Activated CD4-positive, CD25-positive, alpha-beta regulatory T cell (primary cell): ENCODE measurements around the gene CDK5R1.

ENCODE experiments used
- DNase-seq, 4 experiments: peaks; one replicate each; lab custom pipeline; 2025; lab: John Stamatoyannopoulos, UW

Gene CDK5R1

DNA sequence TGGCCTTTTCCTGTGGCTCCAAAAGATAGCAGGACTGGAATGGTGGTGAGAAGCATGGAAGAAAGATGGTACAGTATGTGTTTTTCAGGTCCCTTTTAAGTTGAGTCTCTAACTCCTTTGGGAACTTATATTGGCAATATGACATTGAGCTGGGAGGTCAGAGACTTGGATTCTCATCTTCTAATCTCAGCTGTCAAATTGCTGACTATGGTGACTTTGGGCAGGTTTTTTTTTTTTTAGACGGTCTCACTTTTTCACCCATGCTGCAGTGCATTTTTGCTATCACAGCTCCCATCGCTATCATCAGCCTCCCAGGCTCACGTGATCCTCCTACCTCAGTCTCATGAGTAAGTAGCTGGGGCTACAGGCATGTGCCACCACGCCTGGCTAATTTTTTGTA lies 15.1 kb upstream of the CDK5R1 start:
- no peak for DNase-seq

DNA sequence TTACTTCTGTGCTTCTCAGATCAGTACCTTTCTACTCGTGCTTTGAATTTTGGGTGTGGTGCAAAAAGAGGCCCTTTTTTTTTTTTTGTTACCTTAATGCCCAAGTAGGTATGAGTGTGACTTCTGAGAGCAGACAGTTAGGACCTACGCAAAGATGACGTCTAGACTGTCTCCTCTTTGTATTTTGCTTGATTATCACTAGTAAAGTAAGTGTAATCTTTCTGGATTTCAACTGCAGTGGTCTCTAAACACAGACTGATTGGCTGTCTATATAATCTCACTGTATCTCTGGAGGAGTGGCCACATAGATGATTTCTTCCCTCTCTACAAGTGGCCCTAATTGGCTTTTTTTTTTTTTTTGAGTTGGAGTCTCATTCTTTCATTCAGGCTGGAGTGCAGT lies 11.5 kb upstream of the CDK5R1 start:
- DNase-seq: no peak

- DNase-seq: no peak
These were observed 9.6 kb upstream of the CDK5R1 start for GRCh38 chr17:32477220-32477619.

- no peak for DNase-seq
These were observed 7.6 kb upstream of the CDK5R1 start for GRCh38 chr17:32479074-32479617.

- DNase-seq: no peak
These were observed 5.6 kb upstream of the CDK5R1 start for GRCh38 chr17:32481193-32481592.

- no peak for DNase-seq
These were observed 4.0 kb upstream of the CDK5R1 start for GRCh38 chr17:32482568-32483320.

GRCh38 chr17:32483451-32484019 lies 3.3 kb upstream of the CDK5R1 start:
- no peak for DNase-seq

GRCh38 chr17:32484041-32484461 lies 2.7 kb upstream of the CDK5R1 start:
- no peak for DNase-seq

GRCh38 chr17:32484628-32485027 lies 2.2 kb upstream of the CDK5R1 start:
- DNase-seq: no peak

DNA sequence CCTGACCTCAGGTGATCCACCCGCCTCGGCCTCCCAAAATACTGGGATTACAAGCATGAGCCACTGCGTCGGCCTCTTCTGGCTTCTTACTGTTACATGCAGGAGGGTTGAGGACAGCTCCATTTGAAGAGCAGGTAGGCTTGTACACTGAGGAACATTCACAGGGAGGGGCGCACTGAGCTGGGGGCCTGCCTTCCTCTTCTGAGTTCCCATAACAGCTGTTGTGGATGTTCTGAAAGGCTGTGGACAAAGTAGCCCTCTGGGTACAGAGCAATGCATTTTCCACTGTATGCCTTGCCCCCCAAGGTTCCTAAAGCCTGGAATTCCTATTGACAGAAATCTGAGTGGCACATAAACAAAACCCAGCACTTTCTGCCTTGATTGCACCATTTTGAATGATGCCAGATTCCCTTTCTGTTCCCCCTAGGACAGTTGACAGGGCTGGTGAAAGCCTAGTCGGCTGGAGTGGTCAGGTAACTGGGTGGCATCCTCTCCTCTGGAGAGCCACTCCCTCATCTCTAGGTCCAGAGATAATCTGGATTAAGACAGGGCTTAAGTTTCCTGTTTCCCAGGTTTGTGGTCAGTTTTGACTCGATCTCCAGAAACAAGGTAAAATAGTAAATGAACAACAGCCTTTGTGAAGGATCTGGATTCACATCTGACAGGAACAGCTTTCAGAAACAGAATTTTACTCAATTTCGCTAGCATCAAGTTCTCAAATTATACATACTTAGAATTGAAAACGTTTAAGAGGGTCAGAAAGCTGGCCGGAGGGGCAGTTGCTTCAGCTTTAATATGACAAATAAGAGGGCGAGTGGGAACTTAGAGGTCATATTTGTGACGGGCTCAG lies 1.3 kb upstream of the CDK5R1 start:
- DNase-seq: no peak

- DNase-seq: peak; percentile 36 to 60 (median 48)
These were observed 587 bp upstream of the CDK5R1 start for GRCh38 chr17:32486111-32486700.

GRCh38 chr17:32487473-32488176 lies 832 bp downstream of the CDK5R1 start:
- no peak for DNase-seq

DNA sequence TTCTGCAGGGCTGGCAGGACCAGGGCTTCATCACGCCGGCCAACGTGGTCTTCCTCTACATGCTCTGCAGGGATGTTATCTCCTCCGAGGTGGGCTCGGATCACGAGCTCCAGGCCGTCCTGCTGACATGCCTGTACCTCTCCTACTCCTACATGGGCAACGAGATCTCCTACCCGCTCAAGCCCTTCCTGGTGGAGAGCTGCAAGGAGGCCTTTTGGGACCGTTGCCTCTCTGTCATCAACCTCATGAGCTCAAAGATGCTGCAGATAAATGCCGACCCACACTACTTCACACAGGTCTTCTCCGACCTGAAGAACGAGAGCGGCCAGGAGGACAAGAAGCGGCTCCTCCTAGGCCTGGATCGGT lies 1.4 kb downstream of the CDK5R1 start:
- DNase-seq: no peak

GRCh38 chr17:32488604-32489180 lies 1.9 kb downstream of the CDK5R1 start:
- DNase-seq: no peak

- no peak for DNase-seq
These were observed 2.7 kb downstream of the CDK5R1 start for GRCh38 chr17:32489320-32490100.

GRCh38 chr17:32490101-32490482 lies 3.3 kb downstream of the CDK5R1 start:
- no peak for DNase-seq

- DNase-seq: no peak
These were observed 4.8 kb downstream of the CDK5R1 start for GRCh38 chr17:32491371-32492263.

GRCh38 chr17:32492264-32492589 lies 5.4 kb downstream of the CDK5R1 start:
- DNase-seq: no peak

GRCh38 chr17:32492648-32493289 lies 6.0 kb downstream of the CDK5R1 start:
- DNase-seq: no peak
